Measurements from ENCODE around the gene ARHGEF40.

The ARHGEF40 gene

DNA sequence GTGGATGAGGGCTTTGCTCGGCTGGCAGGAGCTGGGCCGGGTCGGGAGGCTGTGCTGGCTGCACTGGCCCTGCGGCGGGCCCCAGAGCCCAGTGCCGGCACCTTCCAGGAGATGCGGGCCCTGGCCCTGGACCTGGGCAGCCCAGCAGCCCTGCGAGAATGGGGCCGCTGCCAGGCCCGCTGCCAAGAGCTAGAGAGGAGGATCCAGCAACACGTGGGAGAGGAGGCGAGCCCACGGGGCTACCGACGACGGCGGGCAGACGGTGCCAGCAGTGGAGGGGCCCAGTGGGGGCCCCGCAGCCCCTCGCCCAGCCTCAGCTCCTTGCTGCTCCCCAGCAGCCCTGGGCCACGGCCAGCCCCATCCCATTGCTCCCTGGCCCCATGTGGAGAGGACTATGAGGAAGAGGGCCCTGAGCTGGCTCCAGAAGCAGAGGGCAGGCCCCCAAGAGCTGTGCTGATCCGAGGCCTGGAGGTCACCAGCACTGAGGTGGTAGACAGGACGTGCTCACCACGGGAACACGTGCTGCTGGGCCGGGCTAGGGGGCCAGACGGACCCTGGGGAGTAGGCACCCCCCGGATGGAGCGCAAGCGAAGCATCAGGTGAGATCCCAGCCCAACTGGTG, 11.5 kb downstream of the ARHGEF40 start:
- DNase-seq (ENCODE audit: low read depth in 2 of 2), result no peak

- DNase-seq (ENCODE audit: low read depth in 2 of 2), result no peak
These were observed 13.6 kb downstream of the ARHGEF40 start for GRCh38 chr14:21083565-21084325.

DNA sequence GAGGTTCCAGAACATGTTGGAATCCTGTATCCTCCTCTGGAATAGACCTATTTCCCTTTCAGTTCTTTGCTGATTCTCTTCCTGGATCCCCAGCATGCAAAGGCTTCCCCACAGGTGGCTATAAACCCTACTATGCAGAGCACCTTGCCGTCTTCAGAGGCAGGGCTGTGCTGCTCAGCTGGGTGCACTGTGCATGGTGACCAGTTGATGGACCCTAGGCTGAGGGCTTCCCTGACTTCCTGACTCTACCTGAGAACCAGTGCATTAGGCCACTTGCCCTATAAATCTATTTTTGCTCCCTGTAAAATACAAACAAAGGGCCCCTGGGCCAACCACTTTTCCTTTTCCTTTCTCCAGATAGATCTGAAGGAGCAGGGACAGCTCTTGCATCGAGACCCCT, 14.3 kb downstream of the ARHGEF40 start:
- no peak for DNase-seq (ENCODE audit: low read depth in 2 of 2)

- DNase-seq (ENCODE audit: low read depth in 2 of 2), result no peak
These were observed 15.1 kb downstream of the ARHGEF40 start for GRCh38 chr14:21084998-21085853.

GRCh38 chr14:21086908-21087293, 16.8 kb downstream of the ARHGEF40 start:
- no peak for DNase-seq (ENCODE audit: low read depth in 2 of 2)

DNA sequence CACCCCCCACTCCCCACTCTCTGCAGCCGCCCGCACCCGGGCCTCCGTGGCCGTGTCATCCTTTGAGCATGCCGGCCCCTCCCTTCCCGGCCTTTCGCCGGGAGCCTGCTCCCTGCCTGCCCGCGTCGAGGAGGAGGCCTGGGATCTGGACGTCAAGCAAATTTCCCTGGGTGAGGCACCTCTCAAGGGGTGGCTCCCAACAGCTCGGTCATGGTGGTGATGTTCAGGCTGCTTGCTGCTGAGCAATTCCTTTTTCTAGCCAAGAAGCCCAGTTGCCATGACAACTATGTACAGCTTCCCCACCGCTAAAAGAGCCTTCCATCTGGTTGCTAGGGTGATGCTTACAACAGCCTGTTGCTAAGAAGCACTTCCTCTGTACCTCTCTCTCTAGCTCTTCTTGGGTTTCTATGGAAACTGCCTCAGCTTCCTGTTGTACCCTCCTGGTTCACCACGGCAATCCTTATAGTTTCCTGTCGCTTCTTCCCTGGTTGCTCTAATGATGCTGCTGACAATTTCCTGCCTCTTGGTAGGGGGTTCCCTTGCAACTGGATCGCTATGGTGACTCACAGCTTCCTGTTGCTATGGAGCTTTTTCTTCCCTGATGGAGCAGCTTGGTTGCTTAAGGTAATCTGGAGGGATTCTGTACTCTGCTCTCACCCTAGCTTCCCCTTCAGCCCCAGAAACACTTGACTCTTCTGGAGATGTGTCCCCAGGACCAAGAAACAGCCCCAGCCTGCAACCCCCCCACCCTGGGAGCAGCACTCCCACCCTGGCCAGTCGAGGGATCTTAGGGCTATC, 17.4 kb downstream of the ARHGEF40 start:
- DNase-seq (ENCODE audit: low read depth in 2 of 2), result peak in 1 of 2 donors; percentile 37

DNA sequence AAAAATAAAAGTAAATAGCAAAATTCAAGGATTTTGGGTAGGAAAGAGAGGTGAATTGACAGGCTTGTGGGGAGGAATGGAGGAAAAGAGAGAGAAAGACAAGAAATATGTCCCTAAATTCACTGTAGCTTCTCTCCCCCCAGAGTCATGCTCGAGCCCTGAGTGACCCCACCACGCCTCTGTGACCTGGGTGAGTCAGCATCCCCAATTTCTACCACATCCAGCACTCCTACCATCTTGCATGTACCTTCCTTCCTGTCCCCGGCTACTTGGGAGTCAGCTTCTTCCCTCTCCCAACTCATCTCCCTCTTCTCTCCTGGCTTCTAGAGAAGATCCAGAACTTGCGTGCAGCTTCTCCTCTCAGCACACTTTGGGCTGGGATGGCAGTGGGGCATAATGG, 18.6 kb downstream of the ARHGEF40 start:
- DNase-seq (ENCODE audit: low read depth in 2 of 2), result no peak

- DNase-seq (ENCODE audit: low read depth in 2 of 2), result no peak
These were observed 19.2 kb downstream of the ARHGEF40 start for GRCh38 chr14:21089271-21089670.

DNA sequence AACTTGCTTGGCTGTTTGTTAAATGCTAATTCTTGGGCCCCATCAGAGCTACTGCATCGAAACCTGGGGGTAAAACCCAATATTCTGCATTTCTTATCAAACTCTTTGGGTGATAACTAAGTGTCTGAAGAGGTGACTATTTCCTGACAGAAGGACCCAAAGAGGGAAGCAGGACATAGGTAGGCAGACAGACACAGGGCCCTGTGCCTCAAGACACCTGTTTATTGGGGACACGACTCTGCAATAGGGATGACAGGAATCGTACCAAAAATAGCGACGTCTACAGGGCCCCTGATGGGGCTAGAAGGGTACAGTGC, 19.7 kb downstream of the ARHGEF40 start:
- DNase-seq (ENCODE audit: low read depth in 2 of 2), result no peak

GRCh38 chr14:21090194-21090939, 20.3 kb downstream of the ARHGEF40 start:
- DNase-seq (ENCODE audit: low read depth in 2 of 2), result no peak

GRCh38 chr14:21090940-21091663, 21.0 kb downstream of the ARHGEF40 start:
- no peak for DNase-seq (ENCODE audit: low read depth in 2 of 2)

- no peak for DNase-seq (ENCODE audit: low read depth in 2 of 2)
These were observed 21.7 kb downstream of the ARHGEF40 start for GRCh38 chr14:21091821-21092272.

DNA sequence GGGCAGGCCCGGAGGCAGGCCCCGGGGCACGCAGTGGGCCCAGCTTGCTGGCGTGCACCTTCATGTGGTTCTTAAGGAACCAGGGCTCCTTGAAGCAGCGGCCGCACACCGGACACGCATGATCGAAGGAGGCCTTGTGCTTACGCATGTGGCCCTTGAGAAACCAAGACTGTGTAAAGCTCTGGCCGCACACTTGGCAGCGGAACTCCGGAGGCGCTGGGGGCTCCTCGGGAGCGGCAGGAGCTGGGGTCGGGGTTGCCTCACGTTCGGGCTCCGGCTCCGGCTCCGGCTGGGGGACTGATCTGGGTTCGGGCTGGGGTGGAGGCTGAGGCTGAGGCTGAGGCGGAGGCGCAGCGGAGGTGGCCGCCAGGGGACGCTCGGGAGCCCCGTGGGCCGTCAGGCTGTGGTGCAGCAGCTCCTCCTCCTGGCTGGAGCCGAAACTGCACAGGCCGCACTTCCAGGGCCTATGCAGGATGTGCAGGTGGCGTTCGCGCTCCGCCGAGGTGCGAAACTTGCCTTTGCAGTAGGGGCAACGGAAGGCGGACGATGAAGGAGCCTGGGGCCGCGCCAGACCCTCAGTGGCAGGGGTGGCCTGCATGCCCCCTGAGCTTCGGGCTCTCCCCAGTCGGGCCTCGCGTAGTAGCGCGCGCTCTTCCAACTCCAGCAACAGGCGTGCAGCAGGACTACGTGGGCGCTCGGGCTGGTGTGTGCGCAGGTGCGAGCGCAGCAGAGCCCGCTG, 22.3 kb downstream of the ARHGEF40 start:
- peak; percentile 81 to 89 for DNase-seq (ENCODE audit: low read depth in 2 of 2)

GRCh38 chr14:21093018-21093417, 22.9 kb downstream of the ARHGEF40 start:
- no peak for DNase-seq (ENCODE audit: low read depth in 2 of 2)

DNA sequence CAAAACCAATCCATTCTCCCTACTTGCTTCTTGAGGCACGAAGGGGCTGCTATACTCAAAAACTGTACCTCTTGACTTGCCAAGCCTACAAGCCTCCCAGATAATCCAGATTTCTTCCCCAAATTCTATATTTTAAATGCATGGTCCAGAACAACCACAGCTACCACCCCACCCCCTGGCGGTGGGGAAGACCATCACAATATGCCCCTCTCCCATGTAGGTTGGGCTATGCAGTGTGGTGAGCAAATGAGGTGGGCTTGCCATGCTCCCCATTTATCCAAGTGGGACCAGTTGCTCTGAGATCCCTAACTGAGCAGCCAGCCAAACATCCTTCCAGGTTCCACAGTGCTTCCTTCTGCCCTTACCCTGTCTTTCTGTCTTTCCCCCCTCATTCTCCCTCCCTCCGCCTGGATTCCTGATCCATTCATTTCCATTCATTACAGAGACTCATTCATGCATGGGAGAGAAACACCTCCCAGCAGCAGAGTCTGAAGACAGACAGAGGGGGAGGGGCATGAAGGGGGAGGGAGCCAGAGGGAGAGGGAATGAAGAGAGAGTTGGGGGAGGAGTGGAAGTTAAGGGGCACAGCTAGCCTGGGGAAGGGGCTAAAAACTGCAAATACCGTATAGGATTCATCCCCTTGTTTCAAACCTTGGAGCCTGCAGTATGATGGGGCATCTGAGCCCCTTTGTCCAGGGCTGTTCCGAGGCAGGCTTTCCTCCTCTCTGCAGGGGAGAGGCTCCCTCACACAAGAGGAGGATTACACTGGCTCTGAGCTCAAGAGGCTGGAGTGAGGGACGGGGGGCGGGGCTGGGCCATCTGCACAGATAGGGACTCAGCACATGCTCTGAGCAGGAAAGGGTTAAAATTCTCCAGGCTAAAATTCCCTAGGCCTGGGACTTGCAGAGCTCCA, 23.9 kb downstream of the ARHGEF40 start:
- DNase-seq (ENCODE audit: low read depth in 2 of 2), result no peak

GRCh38 chr14:21095430-21096205, 25.5 kb downstream of the ARHGEF40 start:
- no peak for DNase-seq (ENCODE audit: low read depth in 2 of 2)

GRCh38 chr14:21096438-21096837, 26.3 kb downstream of the ARHGEF40 start:
- DNase-seq (ENCODE audit: low read depth in 2 of 2), result no peak
